ENCODE data around the gene VIM.
"Not testable (repeated sequence)": the region's sequence is repeated elsewhere in the genome, so short reads cannot be mapped to it uniquely, and the experiment has no call there.

VIM gene

GRCh38 chr10:17256627-17257026 lies 28.6 kb downstream of the VIM start:
- peak; percentile 68 for DNase-seq (ENCODE audit: low read depth)

- DNase-seq (ENCODE audit: low read depth), result peak; percentile 70
Observed at GRCh38 chr10:17257466-17258321, 29.7 kb downstream of the VIM start.

DNA sequence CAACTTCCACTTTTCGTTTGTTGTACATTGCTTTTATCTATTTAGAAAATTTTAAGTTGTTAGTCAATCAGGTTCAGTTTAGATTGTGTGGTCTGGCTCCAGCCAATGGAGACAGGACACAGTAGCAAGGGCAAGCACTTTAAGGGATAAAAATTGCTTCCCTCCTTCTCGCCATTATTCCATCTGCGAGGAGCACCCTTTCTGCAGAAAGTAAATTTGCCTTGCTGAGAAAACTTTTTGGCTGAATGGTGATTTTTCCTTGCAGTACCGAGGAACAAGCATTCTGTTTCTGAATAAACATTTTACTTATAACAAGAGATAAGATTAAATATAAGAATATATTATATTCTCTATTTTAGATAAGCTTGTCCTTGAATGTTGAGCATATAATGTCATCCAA lies 34.5 kb downstream of the VIM start:
- DNase-seq (ENCODE audit: low read depth), result no peak

- DNase-seq (ENCODE audit: low read depth), result no peak
Observed at GRCh38 chr10:17263580-17263979, 35.5 kb downstream of the VIM start.

- DNase-seq (ENCODE audit: low read depth), result peak; percentile 29
Observed at GRCh38 chr10:17265468-17265867, 37.4 kb downstream of the VIM start.

DNA sequence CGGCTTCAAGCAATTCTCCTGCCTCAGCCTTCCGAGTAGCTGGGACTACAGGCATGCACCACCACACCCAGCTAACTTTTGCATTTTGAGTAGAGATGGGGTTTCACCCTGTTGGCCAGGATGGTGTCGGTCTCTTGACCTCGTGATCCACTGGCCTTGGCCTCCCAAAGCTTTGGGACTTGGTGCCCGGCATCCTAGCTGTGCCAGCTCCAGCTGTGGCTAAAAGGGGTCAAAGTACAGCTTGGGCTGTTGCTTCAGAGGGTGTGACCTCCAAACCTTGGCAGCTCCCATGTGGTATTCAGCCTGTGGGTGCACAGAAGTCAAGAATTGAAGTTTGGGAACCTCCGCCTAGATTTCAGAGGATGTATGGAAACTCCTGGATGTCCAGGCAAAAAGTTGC lies 38.5 kb downstream of the VIM start:
- not testable (repeated sequence) for DNase-seq (ENCODE audit: low read depth)

- no peak for DNase-seq (ENCODE audit: low read depth)
Observed at GRCh38 chr10:17272648-17273047, 44.6 kb downstream of the VIM start.

DNA sequence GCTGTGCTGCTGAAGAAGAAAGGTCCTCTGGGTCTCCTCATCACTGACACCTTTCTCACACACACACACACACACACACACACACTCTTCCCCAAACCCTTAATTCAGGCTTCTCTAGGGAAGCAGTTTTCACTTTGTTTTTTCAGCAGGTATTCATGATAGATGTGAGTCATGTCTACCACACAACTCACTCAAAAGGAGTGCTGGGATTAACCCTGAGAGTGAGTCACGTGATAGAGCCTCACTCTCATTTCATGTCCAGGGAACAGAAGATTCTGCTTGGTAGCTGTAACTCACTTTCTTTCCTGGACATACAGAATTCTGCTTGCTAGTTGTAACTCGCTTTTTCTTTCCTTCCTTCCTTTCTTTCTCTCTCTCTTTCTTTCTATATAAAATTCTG lies 45.4 kb downstream of the VIM start:
- DNase-seq (ENCODE audit: low read depth), result peak; percentile 86

- no peak for DNase-seq (ENCODE audit: low read depth)
Observed at GRCh38 chr10:17276756-17277424, 48.8 kb downstream of the VIM start.

DNA sequence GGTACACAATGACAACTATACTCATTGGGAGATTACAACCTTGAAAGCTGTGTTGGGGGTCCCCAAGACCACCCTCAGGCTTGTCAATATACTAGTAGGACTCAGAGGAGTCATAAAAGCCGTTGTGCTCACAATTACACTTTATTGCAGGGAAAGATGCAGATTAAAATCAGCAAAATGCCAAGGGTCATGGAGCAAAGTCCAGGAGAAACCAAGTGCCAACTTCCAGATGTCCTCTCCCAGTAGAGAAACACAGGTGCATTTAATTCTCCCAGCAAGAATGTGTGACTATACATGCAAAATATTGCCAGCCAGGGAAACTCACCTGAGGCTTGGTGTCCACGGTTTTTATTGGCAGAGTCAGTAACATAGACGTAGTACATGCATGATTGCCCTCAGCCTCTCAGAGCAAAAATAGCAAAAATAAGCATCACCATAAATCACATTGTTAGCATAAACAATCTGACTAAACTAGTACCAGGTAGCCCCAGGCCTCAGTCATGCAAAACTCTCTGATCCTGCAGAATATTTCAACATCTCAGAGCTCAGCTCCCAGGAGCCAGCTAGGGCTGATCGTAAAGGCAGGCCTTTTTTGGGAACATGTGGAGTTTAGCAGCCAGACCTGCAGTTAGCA lies 50.7 kb downstream of the VIM start:
- DNase-seq (ENCODE audit: low read depth), result peak; percentile 43

DNA sequence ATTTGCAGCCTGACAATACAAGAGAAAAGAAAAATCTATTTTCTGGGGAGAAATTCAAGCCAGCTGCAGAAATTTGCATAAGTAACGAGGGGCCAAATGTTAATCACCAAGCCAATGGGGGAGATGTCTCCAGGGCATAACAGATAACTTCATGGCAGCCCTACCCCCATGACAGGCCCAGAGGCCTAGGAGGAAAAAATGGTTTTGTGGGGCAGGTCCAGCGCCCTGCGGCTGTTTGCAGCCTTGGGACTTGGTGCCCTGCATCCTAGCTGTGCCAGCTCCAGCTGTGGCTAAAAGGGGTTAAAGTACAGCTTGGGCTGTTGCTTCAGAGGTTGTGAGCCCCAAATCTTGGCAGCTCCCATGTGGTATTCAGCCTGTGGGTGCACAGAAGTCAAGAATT lies 54.3 kb downstream of the VIM start:
- no peak for DNase-seq (ENCODE audit: low read depth)

- no peak for DNase-seq (ENCODE audit: low read depth)
Observed at GRCh38 chr10:17286562-17287550, 58.8 kb downstream of the VIM start.
